Stimulated activated CD4-positive, alpha-beta T cell treated with anti-CD3 and anti-CD28 coated beads, Interleukin-4, amount 100 ng/mL, for 48 hours (primary cell): Measurements from ENCODE around the gene PRPSAP1.
A peak's percentile ranks its signal among the peaks of the same experiment; 100 is the strongest.

Experiments used
- DNase-seq, 2 donors: peaks; one replicate each; pipeline ENCODE4 v3.0.0-alpha.2; 2020; ENCODE audit warnings: low read depth in 2 of 2

Gene PRPSAP1

GRCh38 chr17:76266244-76266938 lies 87.3 kb downstream of the PRPSAP1 start:
- no peak for DNase-seq

GRCh38 chr17:76265624-76266243 lies 88.0 kb downstream of the PRPSAP1 start:
- DNase-seq = peak in 1 of 2 donors; percentile 40

DNA sequence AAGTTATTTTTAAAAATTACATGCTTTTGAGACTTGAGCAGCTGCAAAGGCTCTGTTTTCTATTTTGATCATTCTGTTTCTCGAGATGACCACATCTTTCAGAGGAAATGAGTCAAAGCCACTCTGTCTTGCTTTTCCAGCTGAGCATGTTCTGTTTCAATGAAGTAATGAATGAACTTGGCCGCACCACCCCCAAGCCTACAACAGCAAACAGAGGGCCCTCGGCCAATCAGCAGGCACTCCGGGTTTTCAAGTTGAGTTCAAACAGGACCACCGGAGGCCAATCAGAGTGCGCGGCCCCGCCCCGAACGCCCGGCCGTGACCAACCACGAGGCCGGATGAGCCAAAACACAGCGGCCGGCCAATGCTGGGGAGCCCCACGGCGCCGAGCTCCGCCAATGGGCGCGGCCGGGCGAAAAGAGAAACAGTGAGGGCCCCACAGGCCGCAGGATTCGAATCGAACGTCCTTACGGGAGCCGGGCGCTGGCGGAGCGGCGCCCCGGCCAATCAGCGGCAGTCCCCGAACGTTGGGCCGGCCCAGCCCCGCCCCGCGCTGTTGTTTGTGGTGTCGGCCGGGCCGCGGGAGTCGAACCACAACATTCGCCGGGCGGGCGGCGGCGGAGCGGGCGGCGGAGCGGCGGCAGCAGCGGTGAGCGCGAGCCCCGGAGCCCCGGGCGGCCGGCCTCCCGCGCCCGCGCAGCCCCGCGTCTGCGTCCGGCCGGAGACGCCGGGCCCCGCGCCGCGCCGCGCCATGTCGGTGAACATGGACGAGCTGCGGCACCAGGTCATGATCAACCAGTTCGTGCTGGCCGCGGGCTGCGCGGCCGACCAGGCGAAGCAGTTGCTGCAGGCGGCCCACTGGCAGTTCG lies 88.7 kb downstream of the PRPSAP1 start, which contains the start of gene UBALD2:
Gene UBALD2 (plus strand): TSS at position 594 of the 869 bp plus-strand sequence. CDS start 158 bp downstream, at position 752.
- peak; percentile 98 for DNase-seq

- DNase-seq = no peak
These were observed 89.3 kb downstream of the PRPSAP1 start for GRCh38 chr17:76264425-76264754.

DNA sequence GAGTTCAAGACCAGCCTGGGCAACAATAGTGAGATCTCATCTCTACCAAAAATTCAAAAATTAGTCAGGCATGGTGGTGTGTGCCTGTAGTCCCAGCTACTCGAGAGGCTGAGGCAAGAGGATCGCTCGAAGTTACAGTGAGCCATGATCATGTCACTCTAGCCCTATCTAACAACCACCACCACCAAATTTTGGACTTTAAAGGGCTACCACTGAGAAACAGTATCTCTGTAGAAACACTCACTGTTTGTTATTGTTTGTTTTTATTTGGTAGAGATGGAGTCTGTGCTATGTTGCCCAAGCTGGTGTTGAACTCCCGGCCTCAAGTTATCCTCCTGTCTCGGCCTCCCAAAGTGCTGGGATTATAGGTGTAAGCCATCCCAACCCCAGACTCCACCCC lies 89.8 kb downstream of the PRPSAP1 start:
- DNase-seq = no peak

- DNase-seq = no peak
These were observed 90.9 kb downstream of the PRPSAP1 start for GRCh38 chr17:76262732-76263344.

GRCh38 chr17:76261421-76262215 lies 92.1 kb downstream of the PRPSAP1 start:
- DNase-seq = no peak

DNA sequence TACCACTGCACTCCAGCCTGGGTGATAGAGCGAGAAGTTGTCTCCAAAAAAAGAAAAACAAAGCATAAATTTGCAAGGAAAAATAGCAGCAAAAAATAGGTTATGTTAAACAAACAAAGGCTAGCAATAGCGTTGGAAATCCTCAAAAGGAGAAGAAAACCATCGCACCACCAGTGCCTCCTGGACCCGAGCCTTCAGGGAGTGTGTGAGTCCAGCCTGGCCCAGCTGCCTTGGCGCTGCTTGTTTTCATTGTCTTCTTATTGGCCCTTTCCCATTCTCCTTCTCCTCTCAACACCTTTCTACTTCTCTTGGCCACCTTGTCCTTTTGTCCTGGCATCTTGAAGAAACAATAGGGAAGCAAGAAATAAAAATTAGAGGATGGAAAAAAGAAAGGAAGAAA lies 93.0 kb downstream of the PRPSAP1 start:
- DNase-seq = no peak

GRCh38 chr17:76260220-76260619 lies 93.5 kb downstream of the PRPSAP1 start:
- no peak for DNase-seq
